Measurements from ENCODE around the gene RAB9A. TPM values are rescaled to one million over a fixed set of nuclear protein-coding genes. Genes with fewer than 3 reads are reported as not detected.
A peak's percentile ranks its signal among the peaks of the same experiment; 100 is the strongest.

Gene RAB9A
- total and polyA plus RNA-seq, 4 donors, result 9.0 to 22.9 (median 12.0) TPM

DNA sequence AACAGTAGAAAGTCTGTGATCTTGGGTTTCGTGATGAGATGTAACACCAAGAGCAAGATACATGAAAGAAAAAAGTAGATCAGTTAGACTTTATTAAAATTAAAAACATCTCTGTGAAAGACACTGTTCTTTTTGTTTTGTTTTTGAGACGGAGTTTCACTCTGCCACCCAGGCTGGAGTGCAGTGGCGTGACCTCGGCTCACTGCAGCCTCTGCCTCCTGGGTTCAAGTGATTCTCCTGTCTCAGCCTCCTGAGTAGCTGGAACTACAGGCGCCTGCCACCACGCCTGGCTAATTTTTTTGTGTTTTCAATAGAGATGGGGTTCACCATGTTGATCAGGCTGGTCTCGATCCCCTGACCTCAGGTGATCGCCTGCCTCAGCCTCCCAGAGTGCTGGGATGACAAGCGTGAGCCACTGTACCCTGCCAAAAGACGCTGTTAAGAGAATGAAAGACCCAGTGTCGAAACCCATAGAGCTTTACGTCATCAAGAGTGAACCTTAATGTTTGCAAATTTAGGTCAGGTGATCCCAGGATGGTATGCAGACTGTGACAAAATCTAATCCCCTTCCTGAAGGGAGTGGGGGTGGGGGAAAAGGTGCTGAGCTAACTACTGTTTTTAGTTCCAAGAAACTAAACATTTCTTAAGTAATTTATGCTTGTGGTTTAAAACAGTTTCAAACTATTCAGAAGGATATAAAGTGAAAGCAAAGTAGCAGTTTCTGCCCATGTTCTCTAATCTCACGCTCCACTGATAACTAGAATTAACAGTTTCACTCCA is 53.7 kb downstream of the RAB9A start:
- Histone ChIP-seq H3K36me3 (ENCODE audit: control insufficient read depth in 4 of 4, insufficient read depth in 3 of 4, low read depth in 1 of 4, low read length in 3 of 4) (peaks cover 0 to 8% (median 3%) of the 10 kb centered on the region in 4 donors), H3K4me3 (ENCODE audit: low read depth in 1 of 3, low read length in 3 of 3) (no peak overlapping the region), H3K9ac (ENCODE audit: low read depth in 1 of 2, low read length in 2 of 2) (no peak overlapping the region), H3K9me3 (ENCODE audit: control insufficient read depth in 4 of 4, low read length in 3 of 4) (no peaks in the 10 kb centered on the region), H3K27me3 (ENCODE audit: control insufficient read depth in 4 of 4, insufficient read depth in 4 of 4, low read length in 3 of 4) (no peaks in the 10 kb centered on the region), H3K27ac (ENCODE audit: low read depth in 1 of 2, low read length in 2 of 2) (peak overlapping the region in 1 of 2 donors; percentile 36), H3K4me1 (ENCODE audit: control insufficient read depth in 4 of 4, insufficient read depth in 4 of 4, low read length in 3 of 4) (peaks cover 0 to 2% (median 0%) of the 10 kb centered on the region in 4 donors)
- TF ChIP-seq, protein P1, sequence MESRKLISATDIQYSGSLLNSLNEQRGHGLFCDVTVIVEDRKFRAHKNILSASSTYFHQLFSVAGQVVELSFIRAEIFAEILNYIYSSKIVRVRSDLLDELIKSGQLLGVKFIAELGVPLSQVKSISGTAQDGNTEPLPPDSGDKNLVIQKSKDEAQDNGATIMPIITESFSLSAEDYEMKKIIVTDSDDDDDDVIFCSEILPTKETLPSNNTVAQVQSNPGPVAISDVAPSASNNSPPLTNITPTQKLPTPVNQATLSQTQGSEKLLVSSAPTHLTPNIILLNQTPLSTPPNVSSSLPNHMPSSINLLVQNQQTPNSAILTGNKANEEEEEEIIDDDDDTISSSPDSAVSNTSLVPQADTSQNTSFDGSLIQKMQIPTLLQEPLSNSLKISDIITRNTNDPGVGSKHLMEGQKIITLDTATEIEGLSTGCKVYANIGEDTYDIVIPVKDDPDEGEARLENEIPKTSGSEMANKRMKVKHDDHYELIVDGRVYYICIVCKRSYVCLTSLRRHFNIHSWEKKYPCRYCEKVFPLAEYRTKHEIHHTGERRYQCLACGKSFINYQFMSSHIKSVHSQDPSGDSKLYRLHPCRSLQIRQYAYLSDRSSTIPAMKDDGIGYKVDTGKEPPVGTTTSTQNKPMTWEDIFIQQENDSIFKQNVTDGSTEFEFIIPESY (IDR thresholded peaks at IDR 0.05), result peak; percentile 48
- TF ChIP-seq, protein P2, sequence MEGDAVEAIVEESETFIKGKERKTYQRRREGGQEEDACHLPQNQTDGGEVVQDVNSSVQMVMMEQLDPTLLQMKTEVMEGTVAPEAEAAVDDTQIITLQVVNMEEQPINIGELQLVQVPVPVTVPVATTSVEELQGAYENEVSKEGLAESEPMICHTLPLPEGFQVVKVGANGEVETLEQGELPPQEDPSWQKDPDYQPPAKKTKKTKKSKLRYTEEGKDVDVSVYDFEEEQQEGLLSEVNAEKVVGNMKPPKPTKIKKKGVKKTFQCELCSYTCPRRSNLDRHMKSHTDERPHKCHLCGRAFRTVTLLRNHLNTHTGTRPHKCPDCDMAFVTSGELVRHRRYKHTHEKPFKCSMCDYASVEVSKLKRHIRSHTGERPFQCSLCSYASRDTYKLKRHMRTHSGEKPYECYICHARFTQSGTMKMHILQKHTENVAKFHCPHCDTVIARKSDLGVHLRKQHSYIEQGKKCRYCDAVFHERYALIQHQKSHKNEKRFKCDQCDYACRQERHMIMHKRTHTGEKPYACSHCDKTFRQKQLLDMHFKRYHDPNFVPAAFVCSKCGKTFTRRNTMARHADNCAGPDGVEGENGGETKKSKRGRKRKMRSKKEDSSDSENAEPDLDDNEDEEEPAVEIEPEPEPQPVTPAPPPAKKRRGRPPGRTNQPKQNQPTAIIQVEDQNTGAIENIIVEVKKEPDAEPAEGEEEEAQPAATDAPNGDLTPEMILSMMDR (IDR thresholded peaks at IDR 0.05; ENCODE audit: low read depth, low read length, missing input control), result no peak
- peak in 1 of 2 donors; percentile 39 for TF ChIP-seq HNF4A (conservative IDR thresholded peaks at IDR 0.05)
- no peak for DNase-seq (ENCODE audit: low spot score)
- WGBS, result 59% methylated on average over 13 of the region's 13 CpGs

DNA sequence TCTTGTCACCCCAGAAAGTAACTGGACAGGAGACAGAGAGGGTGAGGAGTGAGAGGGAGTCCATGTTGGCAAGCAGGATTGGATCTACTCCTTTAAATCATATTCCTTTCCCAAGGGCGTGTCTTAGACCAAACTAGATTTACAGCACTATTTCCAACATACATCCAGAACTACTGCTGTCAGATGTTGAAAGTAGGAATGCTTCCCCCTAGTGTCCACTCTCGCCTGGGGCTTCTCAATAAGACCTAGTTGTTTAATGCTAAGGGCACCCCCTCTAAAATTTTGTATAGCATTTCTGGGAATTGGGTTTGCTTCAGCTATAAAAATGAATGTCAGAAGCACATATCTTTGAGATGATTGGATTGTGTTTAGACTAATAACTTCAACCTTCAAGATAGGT is 58.9 kb downstream of the RAB9A start:
- H3K9me3 ChIP-seq (ENCODE audit: control insufficient read depth in 4 of 4, low read length in 3 of 4), result no peaks in the 10 kb centered on the region
- no peak overlapping the region for H3K4me3 ChIP-seq (ENCODE audit: low read depth in 1 of 3, low read length in 3 of 3)
- no peak for DNase-seq (ENCODE audit: low spot score)
- no peak overlapping the region for H3K9ac ChIP-seq (ENCODE audit: low read depth in 1 of 2, low read length in 2 of 2)
- peaks cover 1 to 15% (median 4%) of the 10 kb centered on the region in 4 donors for H3K36me3 ChIP-seq (ENCODE audit: control insufficient read depth in 4 of 4, insufficient read depth in 3 of 4, low read depth in 1 of 4, low read length in 3 of 4)
- TF ChIP-seq, protein P2 (IDR thresholded peaks at IDR 0.05; ENCODE audit: low read depth, low read length, missing input control), result peak; percentile 39
- TF ChIP-seq RAD21 (IDR thresholded peaks at IDR 0.05) (peak; percentile 60 to 67), HNF4A (conservative IDR thresholded peaks at IDR 0.05) (no peak)
- H3K27me3 ChIP-seq (ENCODE audit: control insufficient read depth in 4 of 4, insufficient read depth in 4 of 4, low read length in 3 of 4), result no peaks in the 10 kb centered on the region
- no peaks in the 10 kb centered on the region for H3K4me1 ChIP-seq (ENCODE audit: control insufficient read depth in 4 of 4, insufficient read depth in 4 of 4, low read length in 3 of 4)
- no peak overlapping the region for H3K27ac ChIP-seq (ENCODE audit: low read depth in 1 of 2, low read length in 2 of 2)
- 49% methylated on average over 2 of the region's 2 CpGs for WGBS

DNA sequence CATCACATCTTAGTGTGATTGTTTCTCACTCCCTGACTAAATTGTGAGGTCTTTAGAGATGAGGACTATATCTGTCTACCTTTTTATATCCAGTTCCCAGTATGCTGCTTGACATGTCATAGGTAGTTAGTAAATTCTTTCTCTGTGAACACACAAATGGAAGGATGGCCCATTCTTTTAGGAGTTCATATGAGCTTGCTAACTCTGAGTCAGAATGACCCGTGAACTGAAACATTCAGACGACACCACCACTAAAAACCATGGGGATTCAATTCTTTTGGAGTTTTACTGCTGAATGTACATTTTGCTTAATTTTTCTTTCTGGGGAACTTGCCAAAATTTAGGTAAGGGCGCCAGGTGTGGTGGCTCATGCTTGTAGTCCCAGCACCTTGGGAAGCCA is 59.6 kb downstream of the RAB9A start:
- no peak overlapping the region for H3K4me3 ChIP-seq (ENCODE audit: low read depth in 1 of 3, low read length in 3 of 3)
- H3K9ac ChIP-seq (ENCODE audit: low read depth in 1 of 2, low read length in 2 of 2), result no peak overlapping the region
- no peaks in the 10 kb centered on the region for H3K4me1 ChIP-seq (ENCODE audit: control insufficient read depth in 4 of 4, insufficient read depth in 4 of 4, low read length in 3 of 4)
- H3K27ac ChIP-seq (ENCODE audit: low read depth in 1 of 2, low read length in 2 of 2), result no peak overlapping the region
- no peak for DNase-seq (ENCODE audit: low spot score)
- peaks cover 1 to 19% (median 4%) of the 10 kb centered on the region in 4 donors for H3K36me3 ChIP-seq (ENCODE audit: control insufficient read depth in 4 of 4, insufficient read depth in 3 of 4, low read depth in 1 of 4, low read length in 3 of 4)
- H3K27me3 ChIP-seq (ENCODE audit: control insufficient read depth in 4 of 4, insufficient read depth in 4 of 4, low read length in 3 of 4), result no peaks in the 10 kb centered on the region
- 93% methylated on average over 3 of the region's 3 CpGs for WGBS
- H3K9me3 ChIP-seq (ENCODE audit: control insufficient read depth in 4 of 4, low read length in 3 of 4), result no peaks in the 10 kb centered on the region
- no peak for TF ChIP-seq RXRA (IDR thresholded peaks at IDR 0.05)
- TF ChIP-seq TAF1 (conservative IDR thresholded peaks at IDR 0.05), result no peak
- TF ChIP-seq FOXA1 (IDR thresholded peaks at IDR 0.05), result no peak
- TF ChIP-seq NR2F2 (IDR thresholded peaks at IDR 0.05), result no peak
